Stimulated activated CD8-positive, alpha-beta memory T cell treated with anti-CD3 and anti-CD28 coated beads, Interleukin-7, amount 100 ng/mL, for 48 hours (primary cell): Measurements from ENCODE around the gene COX4I1.

Experiments used
- DNase-seq, 2 donors: peaks; one replicate each; pipeline ENCODE4 v3.0.0-alpha.2; 2020; ENCODE audit warnings: low read depth in 1 of 2; ENCODE audit errors: extremely low read depth in 1 of 2

COX4I1 gene

GRCh38 chr16:85854935-85855334, 55.4 kb downstream of the COX4I1 start:
- DNase-seq: no peak

- no peak for DNase-seq
These were observed 56.6 kb downstream of the COX4I1 start for GRCh38 chr16:85856079-85856478.

- no peak for DNase-seq
These were observed 57.1 kb downstream of the COX4I1 start for GRCh38 chr16:85856585-85856984.
